ENCODE measurements around the gene DCTPP1.

Gene DCTPP1

GRCh38 chr16:30394592-30395154 is 35.2 kb downstream of the DCTPP1 start:
- no peak for TF ChIP-seq CTCF (IDR thresholded peaks at IDR 0.05)

GRCh38 chr16:30383521-30383920 is 46.3 kb downstream of the DCTPP1 start:
- no peak for TF ChIP-seq CTCF (IDR thresholded peaks at IDR 0.05)

- no peak for TF ChIP-seq CTCF (IDR thresholded peaks at IDR 0.05)
Measured at GRCh38 chr16:30382111-30382881, 47.5 kb downstream of the DCTPP1 start, which contains the start of gene SEPTIN1. Gene SEPTIN1 (minus strand): TSS chr16:30382561. CDS start chr16:30382542, 19 bp downstream.

- no peak for TF ChIP-seq CTCF (IDR thresholded peaks at IDR 0.05)
Measured at GRCh38 chr16:30381291-30382041, 48.4 kb downstream of the DCTPP1 start.

GRCh38 chr16:30380803-30381208 is 49.0 kb downstream of the DCTPP1 start:
- no peak for TF ChIP-seq CTCF (IDR thresholded peaks at IDR 0.05)

GRCh38 chr16:30380072-30380802 is 49.6 kb downstream of the DCTPP1 start:
- no peak for TF ChIP-seq CTCF (IDR thresholded peaks at IDR 0.05)

GRCh38 chr16:30379158-30379783 is 50.6 kb downstream of the DCTPP1 start:
- no peak for TF ChIP-seq CTCF (IDR thresholded peaks at IDR 0.05)
